HG03175 (cell line): Measurements from ENCODE around the gene OPRL1.
A peak's percentile ranks its signal among the peaks of the same experiment; 100 is the strongest.

Experiments
- ATAC-seq: cut with Tn5 transposase; IDR thresholded peaks from one replicate; pipeline ENCODE4 v1.9.1; 2021; ENCODE audit warnings: mild to moderate bottlenecking, moderate library complexity; ENCODE audit not compliant: unreplicated experiment

OPRL1 gene

GRCh38 chr20:64055893-64056638 lies 23.8 kb upstream of the OPRL1 start:
- ATAC-seq = no peak

- no peak for ATAC-seq
Measured at GRCh38 chr20:64056639-64056888, 23.3 kb upstream of the OPRL1 start.

GRCh38 chr20:64056889-64057627 lies 22.8 kb upstream of the OPRL1 start:
- ATAC-seq = no peak

- ATAC-seq = peak; percentile 49
Measured at GRCh38 chr20:64057628-64058498, 22.0 kb upstream of the OPRL1 start.

- ATAC-seq = no peak
Measured at GRCh38 chr20:64058536-64058935, 21.3 kb upstream of the OPRL1 start.

GRCh38 chr20:64062276-64062595 lies 17.6 kb upstream of the OPRL1 start:
- no peak for ATAC-seq

- peak; percentile 75 for ATAC-seq
Measured at GRCh38 chr20:64062596-64063388, 17.1 kb upstream of the OPRL1 start, which contains the start of gene TCEA2. TCEA2 (plus strand) TSS chr20:64063198; CDS start chr20:64063313, 115 bp downstream.

- ATAC-seq = no peak
Measured at GRCh38 chr20:64063389-64064144, 16.3 kb upstream of the OPRL1 start.

GRCh38 chr20:64064145-64064698 lies 15.7 kb upstream of the OPRL1 start:
- ATAC-seq = no peak

GRCh38 chr20:64065062-64065973 lies 14.6 kb upstream of the OPRL1 start:
- ATAC-seq = no peak

GRCh38 chr20:64065974-64066343 lies 13.9 kb upstream of the OPRL1 start:
- ATAC-seq = peak; percentile 55

GRCh38 chr20:64067005-64067632 lies 12.8 kb upstream of the OPRL1 start:
- ATAC-seq = no peak

- ATAC-seq = no peak
Measured at GRCh38 chr20:64067733-64068307, 12.1 kb upstream of the OPRL1 start.

GRCh38 chr20:64068386-64069208 lies 11.3 kb upstream of the OPRL1 start:
- ATAC-seq = no peak

- no peak for ATAC-seq
Measured at GRCh38 chr20:64069209-64069613, 10.7 kb upstream of the OPRL1 start.

- no peak for ATAC-seq
Measured at GRCh38 chr20:64069614-64070243, 10.2 kb upstream of the OPRL1 start.
